Central memory CD4-positive, alpha-beta T cell (primary cell): ENCODE data around the gene MRPL38.

Experiments
- DNase-seq: peaks from one replicate; pipeline ENCODE4 v3.0.0; 2022

The MRPL38 gene

DNA sequence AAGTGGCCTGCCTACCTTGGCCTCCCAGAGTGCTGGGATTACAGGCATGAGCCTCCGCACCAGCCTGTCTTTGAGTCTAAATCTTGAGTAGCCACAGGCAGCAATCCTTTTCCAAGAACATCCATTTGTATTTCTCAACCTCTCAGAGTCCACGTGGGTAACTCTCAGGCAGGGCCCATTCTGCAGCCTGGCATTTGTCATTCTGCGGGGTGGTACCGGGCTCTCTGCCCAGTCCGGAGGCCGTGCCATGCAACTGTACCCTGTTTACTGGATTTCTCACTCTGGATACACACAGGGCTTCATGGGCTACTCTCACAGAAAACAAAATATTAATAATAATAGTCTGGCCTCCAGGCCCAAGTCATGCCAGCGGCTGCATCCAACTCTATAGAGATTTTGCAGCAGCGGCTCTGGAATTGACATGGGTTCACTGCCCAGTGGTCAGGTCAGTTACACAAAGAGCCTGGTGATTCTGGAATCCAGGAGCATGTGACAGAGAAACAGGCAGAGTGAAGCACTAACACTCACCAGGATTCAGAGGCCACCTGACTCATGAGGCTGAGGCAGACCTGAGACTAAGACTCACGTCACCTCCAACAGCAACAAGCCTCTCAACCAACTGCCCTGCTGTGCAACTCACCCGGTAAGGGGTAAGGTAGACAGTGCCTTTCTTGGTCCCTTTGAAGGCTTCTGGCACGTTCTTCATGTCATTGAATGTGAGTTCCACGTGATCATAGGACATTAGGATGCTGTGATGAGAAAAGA, 53.6 kb downstream of the MRPL38 start:
- no peak for DNase-seq

DNA sequence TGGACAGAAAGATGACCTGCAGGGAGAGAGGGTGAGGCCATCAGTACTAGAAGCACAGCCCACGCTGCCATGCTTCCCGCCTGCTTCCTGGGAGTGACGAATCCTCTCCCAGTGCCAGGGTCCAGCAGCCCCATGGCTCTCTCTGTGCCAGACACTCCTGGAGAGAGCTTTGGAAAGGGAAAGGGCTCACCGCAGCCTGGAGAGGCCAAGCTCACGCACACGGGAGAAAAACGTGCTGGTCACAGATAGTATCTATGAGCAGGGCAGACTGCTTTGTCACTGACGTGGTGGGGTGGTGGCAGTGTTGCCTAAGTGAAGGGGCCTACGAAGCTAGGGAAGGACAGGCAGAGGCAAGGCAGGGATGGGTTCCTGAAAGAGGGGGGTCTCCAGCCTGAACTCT, 55.0 kb downstream of the MRPL38 start:
- DNase-seq: no peak

DNA sequence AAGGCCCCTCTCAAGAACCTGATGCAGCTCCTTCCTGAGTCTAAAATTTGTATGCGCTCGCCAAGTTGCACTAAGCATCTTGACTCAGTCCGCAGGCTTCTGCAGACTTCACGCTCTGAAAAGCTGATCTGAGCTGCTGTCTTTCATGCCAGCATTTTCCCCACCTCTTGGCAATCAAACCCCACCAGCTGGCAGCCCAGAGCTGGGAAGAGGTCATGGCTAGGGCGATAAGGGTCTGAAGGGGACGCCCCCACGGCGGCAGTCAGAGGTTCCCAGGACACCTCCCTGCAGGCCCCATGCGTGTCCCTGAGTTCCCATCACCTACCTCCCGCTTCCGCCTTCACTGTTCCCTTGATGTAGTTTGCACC, 55.4 kb downstream of the MRPL38 start:
- DNase-seq: no peak
